Heart right ventricle (tissue), 16 donors: ENCODE results near the gene ORC1. TPM values are rescaled to one million over a fixed set of nuclear protein-coding genes. Genes with fewer than 3 reads are reported as not detected.

Experiments
- ATAC-seq, 8 donors: fragments of 200-7000 bp; cut with Tn5 transposase; one replicate each; pipeline ENCODE4 v1.9.1; 2020; ENCODE audit warnings: mild to moderate bottlenecking in 8 of 8, moderate library complexity in 8 of 8, moderate number of reproducible peaks in 1 of 8
- DNase-seq, 2 donors: peaks; one replicate each; pipeline ENCODE4 v3.0.0-alpha.2; 2020
- H3K27ac ChIP-seq, 10 donors: fragments of 200-600 bp; sonication (generic) in 2 of 10; one replicate each; pipeline versions ENCODE4 v1.5.0 to v1.8.0; 2020 to 2022; ENCODE audit warnings: mild to moderate bottlenecking in 3 of 10
- H3K27me3 ChIP-seq, 7 donors: fragments of 200-600 bp; one replicate each; pipeline ENCODE4 v1.8.0; 2021 to 2022; ENCODE audit warnings: mild to moderate bottlenecking in 2 of 7
- H3K36me3 ChIP-seq, 9 donors: fragments of 200-600 bp; sonication (generic) in 1 of 9; one replicate each; pipeline versions ENCODE4 v1.5.0 to v1.8.0; 2020 to 2022; ENCODE audit warnings: mild to moderate bottlenecking in 2 of 9
- H3K4me1 ChIP-seq, 9 donors: fragments of 200-600 bp; sonication (generic) in 1 of 9; one replicate each; pipeline versions ENCODE4 v1.5.0 to v1.8.0; 2020 to 2022; ENCODE audit warnings: mild to moderate bottlenecking in 4 of 9
- H3K4me3 ChIP-seq, 10 donors: fragments of 200-600 bp; sonication (generic) in 2 of 10; one replicate each; pipeline versions ENCODE4 v1.5.0 to v1.8.0; 2020 to 2022; ENCODE audit warnings: mild to moderate bottlenecking in 7 of 10, moderate library complexity in 2 of 10
- H3K9me3 ChIP-seq, 11 donors: fragments of 200-600 bp in 10 of 11; sonication (generic) in 2 of 11; one replicate each; pipeline versions ENCODE4 v1.5.0 to v1.8.0; 2013 to 2022; ENCODE audit warnings: mild to moderate bottlenecking in 2 of 11, control low read depth in 1 of 11, moderate library complexity in 1 of 11
- WGBS, 2 donors: extraction: QIAGEN DNeasy Blood & Tissue Kit; methylation state at CpG; one replicate each; pipeline ENCODE4 v1.1.7; 2013; ENCODE audit warnings: inconsistent platforms in 1 of 2; 5-methylcytosine and 5-hydroxymethylcytosine counted together
- intact Hi-C, 10 donors: fragments of 100-400 bp; cut with DNase I; formaldehyde crosslinking; loops; one replicate each; pipeline versions ENCODE4 v1.11.1 to v1.14.2; 2022
- polyA plus RNA-seq, 2 donors: library from polyadenylated mRNA; stranded (reverse); fragments of 200-250 nt; gene quantifications; one replicate each; pipeline ENCODE4 v1.2.3, GENCODE V29; 2013
- total RNA-seq, 10 donors: library from RNA; stranded (reverse); fragmentation: NEBNext Ultra II Directional in 3 of 10; extraction: Animal tissue kit (Norgen Biotek cat#: 25700) in 3 of 10; gene quantifications; one replicate each; pipeline versions ENCODE4 v1.2.1 to v1.2.4, GENCODE V29; 2021 to 2023
- TF ChIP-seq, protein P1 (sequence below), 9 donors: fragments of 200-600 bp; sonication (generic) in 2 of 9; IDR thresholded peaks; one replicate each; pipeline versions ENCODE4 v1.5.0 to v1.8.0; 2021 to 2022; ENCODE audit warnings: antibody characterized with exemption in 9 of 9, mild to moderate bottlenecking in 5 of 9, moderate library complexity in 1 of 9
- donor health status: Arrhythmogenic right ventricular cardiomyopathy.
- donor health status: ischemic (EF 13 %, LVEDD 7.1; RV severe dilation, severe dysfunction).
- donor health status: healthy with polysubstance abuse.
- donor health status: DM: no; HTN: yes; CAD: no.
- donor health status: DM: no; HTN: no; CAD: no.
- donor health status: ischemic (EF 25% LVEDD 6.9; RV normal size, moderate dysfunction).
- donor health status: ischemic (EF 25% LVEDD 5.7; RV mildly dilated, moderate dysfunction).
- donor health status: healthy.
- donor health status: DM: yes; HTN: yes; CAD: no.
- donor health status: Ischemic cardiomyopathy.
- donor health status: ischemic (EF 35%, LVEDD 5.7; RV mildly dilated, moderate dysfunction).
- donor health status: nonischemic (EF 11% LVEDD 7.7; RV severe dilation, severe dysfunction).
- donor health status: DM: yes; HTN: yes; CAD: no.
- donor health status: PGD.
- donor health status: ischemic (EF 29% LVEDD 5.4; RV normal size, mild dysfunction).
- donor health status: nonischemic (EF 23%, LVEDD 6.1; RV moderate dilation, normal function).

ORC1 gene
- total and polyA plus RNA-seq, 12 donors: 0.08 to 0.90 (median 0.22) TPM; not detected in 3

DNA sequence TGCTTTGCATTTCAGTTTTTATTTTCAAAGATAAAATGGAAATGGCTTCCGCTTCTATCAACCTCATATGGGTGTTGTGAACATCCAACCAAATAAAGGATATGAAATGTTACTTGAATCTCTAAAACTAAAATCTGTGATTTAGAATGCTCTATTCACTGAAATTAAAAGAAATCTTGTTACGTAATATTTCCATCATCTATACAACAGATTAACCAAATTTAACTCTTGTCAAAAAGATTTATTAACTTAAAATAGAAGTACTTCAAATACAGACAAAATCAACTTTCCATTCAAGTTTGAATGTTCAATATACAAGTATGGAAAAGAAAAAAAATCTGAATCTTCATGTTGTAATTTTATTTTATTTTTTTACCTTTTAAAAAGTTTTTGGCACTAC lies 18.8 kb upstream of the ORC1 start:
- peaks cover 0 to 95% (median 8%) of the 10 kb centered on the region in 9 donors for H3K36me3 ChIP-seq
- 98% methylated on average over 2 of the region's 2 CpGs for WGBS, 2 donors
- TF ChIP-seq, protein P1, sequence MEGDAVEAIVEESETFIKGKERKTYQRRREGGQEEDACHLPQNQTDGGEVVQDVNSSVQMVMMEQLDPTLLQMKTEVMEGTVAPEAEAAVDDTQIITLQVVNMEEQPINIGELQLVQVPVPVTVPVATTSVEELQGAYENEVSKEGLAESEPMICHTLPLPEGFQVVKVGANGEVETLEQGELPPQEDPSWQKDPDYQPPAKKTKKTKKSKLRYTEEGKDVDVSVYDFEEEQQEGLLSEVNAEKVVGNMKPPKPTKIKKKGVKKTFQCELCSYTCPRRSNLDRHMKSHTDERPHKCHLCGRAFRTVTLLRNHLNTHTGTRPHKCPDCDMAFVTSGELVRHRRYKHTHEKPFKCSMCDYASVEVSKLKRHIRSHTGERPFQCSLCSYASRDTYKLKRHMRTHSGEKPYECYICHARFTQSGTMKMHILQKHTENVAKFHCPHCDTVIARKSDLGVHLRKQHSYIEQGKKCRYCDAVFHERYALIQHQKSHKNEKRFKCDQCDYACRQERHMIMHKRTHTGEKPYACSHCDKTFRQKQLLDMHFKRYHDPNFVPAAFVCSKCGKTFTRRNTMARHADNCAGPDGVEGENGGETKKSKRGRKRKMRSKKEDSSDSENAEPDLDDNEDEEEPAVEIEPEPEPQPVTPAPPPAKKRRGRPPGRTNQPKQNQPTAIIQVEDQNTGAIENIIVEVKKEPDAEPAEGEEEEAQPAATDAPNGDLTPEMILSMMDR (IDR thresholded peaks at IDR 0.05): no peak

DNA sequence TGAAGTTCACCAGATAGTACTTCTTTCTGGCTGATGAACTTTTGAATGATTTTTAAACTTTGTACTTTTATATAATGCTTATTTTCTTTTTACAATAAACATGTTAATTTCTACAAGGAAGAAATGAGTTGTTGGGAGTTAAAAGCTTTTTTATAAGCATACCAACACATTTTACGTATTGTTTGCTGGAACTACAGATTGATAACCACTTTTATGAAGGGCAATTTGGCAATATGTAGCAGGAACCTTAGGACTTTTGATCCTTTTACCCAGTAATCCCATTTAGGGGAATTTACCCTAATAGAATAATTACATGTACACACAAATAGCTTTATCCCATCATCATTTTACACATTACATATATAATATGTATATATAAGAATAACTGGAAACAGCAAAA lies 16.5 kb upstream of the ORC1 start:
- WGBS, 2 donors: 97% methylated on average over 1 of the region's 1 CpG
- TF ChIP-seq, protein P1 (IDR thresholded peaks at IDR 0.05): no peak
- DNase-seq: no peak
- Histone ChIP-seq H3K27ac (no peak overlapping the region), H3K4me3 (no peak overlapping the region), H3K4me1 (peaks cover 0 to 24% (median 10%) of the 10 kb centered on the region in 9 donors), H3K9me3 (no peaks in the 10 kb centered on the region), H3K36me3 (peaks cover 0 to 99% (median 26%) of the 10 kb centered on the region in 9 donors), H3K27me3 (no peaks in the 10 kb centered on the region)
- ATAC-seq: no peak
- intact Hi-C loops: no loop called here

More for the DNA sequence above, 18.8 kb upstream of the ORC1 start:
- no peaks in the 10 kb centered on the region for H3K9me3 ChIP-seq
- peak overlapping the region in 3 of 10 donors; percentile 2 to 63 (median 29) for H3K27ac ChIP-seq
- H3K4me1 ChIP-seq: peaks cover 0 to 24% (median 10%) of the 10 kb centered on the region in 9 donors
- ATAC-seq (no peak), DNase-seq (no peak)
- intact Hi-C loops: no loop called here
- no peaks in the 10 kb centered on the region for H3K27me3 ChIP-seq
- no peak overlapping the region for H3K4me3 ChIP-seq

DNA sequence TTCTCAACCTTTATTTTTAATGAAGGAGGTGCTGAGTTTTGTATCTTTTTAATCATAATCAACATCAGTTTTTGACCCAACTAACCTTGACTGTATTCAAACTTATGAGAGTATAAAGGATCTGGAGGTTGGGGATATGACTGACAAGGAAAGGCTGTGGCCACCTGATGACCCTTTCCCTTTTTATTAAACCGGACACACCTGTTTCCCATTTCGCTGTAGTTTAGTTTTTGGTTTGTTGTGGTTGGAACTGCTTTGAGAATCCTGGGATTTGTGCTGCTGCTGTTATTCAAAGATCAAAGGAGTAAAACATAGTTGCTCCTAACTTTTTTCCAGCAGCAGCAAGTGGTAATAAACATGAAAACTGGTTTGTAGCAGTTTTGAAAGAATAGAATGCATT lies 12.6 kb upstream of the ORC1 start:
- peaks cover 4 to 100% (median 61%) of the 10 kb centered on the region in 9 donors for H3K36me3 ChIP-seq
- TF ChIP-seq, protein P1 (IDR thresholded peaks at IDR 0.05): no peak
- H3K27ac ChIP-seq: no peak overlapping the region
- H3K4me1 ChIP-seq: no peaks in the 10 kb centered on the region
- ATAC-seq: no peak
- no peak overlapping the region for H3K4me3 ChIP-seq
- no peaks in the 10 kb centered on the region for H3K27me3 ChIP-seq
- DNase-seq: no peak
- 77 to 79% methylated on average over 2 of the region's 2 CpGs for WGBS, 2 donors
- intact Hi-C loops: loop anchor here in 1 of 10 donors (10.0 kb wide), 1 partner anchor 268 kb away; no protein-coding TSS in a partner anchor
- no peaks in the 10 kb centered on the region for H3K9me3 ChIP-seq

DNA sequence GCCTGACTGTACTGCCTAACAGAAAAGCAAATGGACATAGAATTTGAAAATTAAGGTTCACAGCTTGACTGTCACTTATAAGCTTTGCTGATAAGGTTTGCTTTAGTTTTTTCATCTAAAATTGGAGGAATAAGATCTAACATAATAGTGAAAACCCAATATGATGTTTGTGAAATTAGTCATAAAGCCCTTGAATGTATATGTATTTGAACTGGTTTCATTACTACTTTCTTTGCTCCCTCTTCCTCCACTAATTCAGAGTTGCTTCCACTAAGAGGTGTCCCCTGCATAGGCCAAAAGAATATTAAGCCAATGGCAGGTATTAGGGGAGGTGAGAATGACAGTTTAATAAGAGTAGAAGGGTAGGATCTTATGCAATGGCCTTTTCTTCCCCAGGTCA lies 10.7 kb upstream of the ORC1 start:
- H3K27me3 ChIP-seq: no peaks in the 10 kb centered on the region
- no peak overlapping the region for H3K27ac ChIP-seq
- ATAC-seq: no peak
- peaks cover 4 to 100% (median 79%) of the 10 kb centered on the region in 9 donors for H3K36me3 ChIP-seq
- no peaks in the 10 kb centered on the region for H3K4me1 ChIP-seq
- TF ChIP-seq, protein P1 (IDR thresholded peaks at IDR 0.05): no peak
- DNase-seq: no peak
- H3K9me3 ChIP-seq: no peaks in the 10 kb centered on the region
- H3K4me3 ChIP-seq: no peak overlapping the region
- intact Hi-C loops: loop anchor here in 1 of 10 donors (10.0 kb wide), 1 partner anchor 270 kb away; no protein-coding TSS in a partner anchor
